ENCODE data around the gene ST6GALNAC1. TPM values are rescaled to one million over a fixed set of nuclear protein-coding genes. Genes with fewer than 3 reads are reported as not detected.

ST6GALNAC1 gene
- total and polyA plus RNA-seq, 2 of the 8 experiments (the other 6 are each of a cell fraction or from before 2014, with no cell fraction given) = not detected

GRCh38 chr17:76671912-76672262 lies 28.3 kb upstream of the ST6GALNAC1 start:
- H3K9me3 ChIP-seq (ENCODE audit: insufficient read depth in 2 of 2, low read depth in 1 of 2, low read length in 1 of 2) = no peaks in the 10 kb centered on the region
- peak overlapping the region; percentile 84 for H2BK120ac ChIP-seq (replicated peaks; ENCODE audit: low read depth, low read length)
- no peaks in the 10 kb centered on the region for H4K20me1 ChIP-seq (replicated peaks in 1 of 2; ENCODE audit: control insufficient read depth in 1 of 2, insufficient read depth in 2 of 2, low read length in 2 of 2)
- H2BK20ac ChIP-seq (ENCODE audit: low read length) = no peak overlapping the region
- no peak overlapping the region for H2BK15ac ChIP-seq (ENCODE audit: low read length)
- H3K4me3 ChIP-seq (ENCODE audit: extremely low read depth in 1 of 4, insufficient read depth in 2 of 4, low read depth in 3 of 4, low read length in 4 of 4) = peak overlapping the region; percentile 73 to 86 (median 80)
- 0 out of 2 replicates have a peak, but pooled peaks have one; percentile 11 for TF ChIP-seq MAX (IDR thresholded peaks at IDR 0.05)
- no peak for TF ChIP-seq CTCF (IDR thresholded peaks at IDR 0.05; ENCODE audit: control extremely low read depth in 1 of 3, insufficient read depth in 1 of 3, low read depth in 1 of 3, low read length in 3 of 3)
- 0 out of 2 replicates have a peak, but pooled peaks have one; percentile 1 for TF ChIP-seq SP4 (IDR thresholded peaks at IDR 0.05; ENCODE audit: low read length)
- TF ChIP-seq E2F6 (IDR thresholded peaks at IDR 0.05) = 0 out of 2 replicates have a peak, but pooled peaks have one; percentile 22
- TF ChIP-seq TBP (IDR thresholded peaks at IDR 0.05; ENCODE audit: low read depth, low read length) = peak; percentile 77
- TF ChIP-seq POLR2A (IDR thresholded peaks at IDR 0.05; ENCODE audit: control extremely low read depth in 1 of 2, low read depth in 2 of 2, low read length in 2 of 2) = peak in 1 of 2 experiments; percentile 33
- TF ChIP-seq ATF2 (IDR thresholded peaks at IDR 0.05; ENCODE audit: low read length) = no peak
- TF ChIP-seq PHF8 (conservative IDR thresholded peaks at IDR 0.05; ENCODE audit: low read depth, low read length) = peak; percentile 27; the same call in 1 of the 2 replicates
- no peak for DNase-seq (ENCODE audit: low read depth in 1 of 2, low spot score in 2 of 2)
- no peaks in the 10 kb centered on the region for H3K79me1 ChIP-seq (ENCODE audit: low read depth, low read length)
- no peak overlapping the region for H3K4ac ChIP-seq (replicated peaks; ENCODE audit: insufficient read length, low read depth, low read length)
- no peak overlapping the region for H3K23ac ChIP-seq (ENCODE audit: insufficient read length)
- peaks cover 3 to 10% (median 8%) of the 10 kb centered on the region in 4 experiments for H3K4me1 ChIP-seq (replicated peaks in 1 of 4; ENCODE audit: control insufficient read depth in 3 of 4, insufficient read depth in 4 of 4, low read length in 3 of 4)
- POLR2A ChIA-PET (ENCODE audit: partially characterized antibody) = interaction anchor here (0.9 to 2.1 kb wide), 15 partner anchors 10 to 141 kb away, joined by 3 to 18 read pairs (median 3); partner anchors contain the start of gene METTL23
- peaks cover 10% of the 10 kb centered on the region for H3K23me2 ChIP-seq (ENCODE audit: low read depth, low read length)
- no peak overlapping the region for H4K8ac ChIP-seq (ENCODE audit: extremely low read depth, insufficient read depth, low read length)
- H2AFZ ChIP-seq (ENCODE audit: low read length) = peak overlapping the region; percentile 81; the same call in 1 of the 2 replicates
- no peak overlapping the region for H4K91ac ChIP-seq (replicated peaks; ENCODE audit: insufficient read length, low read length)
- no peaks in the 10 kb centered on the region for H3K27me3 ChIP-seq (replicated peaks in 1 of 4; ENCODE audit: control insufficient read depth in 3 of 4, extremely low read depth in 1 of 4, insufficient read depth in 3 of 4, low read length in 3 of 4)
- H3K27ac ChIP-seq (ENCODE audit: low read depth, low read length) = no peak overlapping the region; the same call in 1 of the 2 replicates
- no peaks in the 10 kb centered on the region for H3K79me2 ChIP-seq (ENCODE audit: control insufficient read depth in 1 of 2, insufficient read depth in 2 of 2, low read length in 2 of 2)
- no peak for FAIRE-seq
- peak overlapping the region; percentile 40 for H2BK5ac ChIP-seq (ENCODE audit: low read depth, low read length)
- H3K36me3 ChIP-seq (ENCODE audit: control insufficient read depth in 2 of 4, insufficient read depth in 4 of 4, low read length in 3 of 4) = no peaks in the 10 kb centered on the region
- no peak overlapping the region for H3K56ac ChIP-seq (replicated peaks; ENCODE audit: insufficient read length, low read depth, low read length)
- no peak overlapping the region for H3K14ac ChIP-seq (ENCODE audit: insufficient read length)
- CTCF ChIA-PET (ENCODE audit: partially characterized antibody) = interaction anchor here (0.6 to 3.6 kb wide), 11 partner anchors 10 to 434 kb away, joined by 3 to 43 read pairs (median 4); partner anchors contain the start of gene PRCD
- H2BK12ac ChIP-seq (ENCODE audit: low read depth, low read length) = no peak overlapping the region
- peak overlapping the region; percentile 76 to 88 for H3K4me2 ChIP-seq (ENCODE audit: insufficient read depth in 1 of 2, low read depth in 2 of 2, low read length in 2 of 2)
- peak overlapping the region in 3 of 4 experiments; percentile 60 to 89 (median 63); a peak in 6 of 7 replicates for H3K9ac ChIP-seq (replicated peaks in 1 of 4; ENCODE audit: extremely low read depth in 1 of 4, low read depth in 3 of 4, low read length in 3 of 4)
- H3K18ac ChIP-seq (ENCODE audit: extremely low read depth, low read length) = peak overlapping the region; percentile 38; the same call in 1 of the 2 replicates
- peak overlapping the region; percentile 37 for H4K5ac ChIP-seq (ENCODE audit: insufficient read length, low read depth, low read length)
- 1% methylated on average over 19 of the region's 19 CpGs; no CpG with 5 or more reads in 1 of the 2 experiments for WGBS, 2 experiments (ENCODE audit: extremely low coverage in 1 of 2, insufficient coverage in 1 of 2, insufficient read length in 1 of 2, insufficient replicate concordance in 2 of 2, low coverage in 1 of 2, low lambda C conversion rate in 2 of 2, missing lambda C conversion rate in 1 of 2)
- no peak overlapping the region for H2AK5ac ChIP-seq (ENCODE audit: low read depth, low read length)
